VCaP (cell line): ENCODE data around the gene ARHGAP22.

ENCODE experiments used
- H3K27ac ChIP-seq: fragments of 450-650 bp; 2 replicates; pipeline ENCODE4 v1.5.1; 2017
- TF ChIP-seq, protein P1 (sequence below): fragments of 450-650 bp; conservative IDR thresholded peaks from 2 replicates; pipeline ENCODE4 v1.5.1; 2017; ENCODE audit warnings: mild to moderate bottlenecking, moderate library complexity

Gene ARHGAP22

DNA sequence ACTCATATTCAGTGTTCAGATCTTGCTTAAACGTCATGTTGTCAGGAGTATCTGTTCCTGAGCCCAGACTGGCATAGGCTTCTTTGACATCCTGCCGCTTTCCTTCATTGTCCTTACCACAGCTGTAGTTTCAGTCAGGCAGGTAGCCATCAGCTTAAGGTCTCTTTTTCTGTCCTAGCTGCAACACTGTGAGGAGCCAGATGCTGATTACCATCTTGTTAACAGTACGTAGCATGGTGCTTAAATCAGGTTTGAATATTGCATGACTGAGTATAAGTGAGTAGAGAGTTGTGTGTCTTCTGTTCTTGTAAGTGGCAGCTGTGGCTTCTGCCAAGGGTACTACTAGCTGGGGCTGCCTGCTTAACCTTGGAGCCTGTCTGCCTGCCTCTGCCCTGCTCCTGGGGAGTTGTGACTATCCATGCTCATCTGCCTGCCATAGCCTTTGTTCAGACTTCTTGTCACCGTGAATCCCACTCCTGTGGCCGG, 205.8 kb downstream of the ARHGAP22 start:
- TF ChIP-seq, protein P1, sequence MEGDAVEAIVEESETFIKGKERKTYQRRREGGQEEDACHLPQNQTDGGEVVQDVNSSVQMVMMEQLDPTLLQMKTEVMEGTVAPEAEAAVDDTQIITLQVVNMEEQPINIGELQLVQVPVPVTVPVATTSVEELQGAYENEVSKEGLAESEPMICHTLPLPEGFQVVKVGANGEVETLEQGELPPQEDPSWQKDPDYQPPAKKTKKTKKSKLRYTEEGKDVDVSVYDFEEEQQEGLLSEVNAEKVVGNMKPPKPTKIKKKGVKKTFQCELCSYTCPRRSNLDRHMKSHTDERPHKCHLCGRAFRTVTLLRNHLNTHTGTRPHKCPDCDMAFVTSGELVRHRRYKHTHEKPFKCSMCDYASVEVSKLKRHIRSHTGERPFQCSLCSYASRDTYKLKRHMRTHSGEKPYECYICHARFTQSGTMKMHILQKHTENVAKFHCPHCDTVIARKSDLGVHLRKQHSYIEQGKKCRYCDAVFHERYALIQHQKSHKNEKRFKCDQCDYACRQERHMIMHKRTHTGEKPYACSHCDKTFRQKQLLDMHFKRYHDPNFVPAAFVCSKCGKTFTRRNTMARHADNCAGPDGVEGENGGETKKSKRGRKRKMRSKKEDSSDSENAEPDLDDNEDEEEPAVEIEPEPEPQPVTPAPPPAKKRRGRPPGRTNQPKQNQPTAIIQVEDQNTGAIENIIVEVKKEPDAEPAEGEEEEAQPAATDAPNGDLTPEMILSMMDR = no peak
- no peak overlapping the region for H3K27ac ChIP-seq

DNA sequence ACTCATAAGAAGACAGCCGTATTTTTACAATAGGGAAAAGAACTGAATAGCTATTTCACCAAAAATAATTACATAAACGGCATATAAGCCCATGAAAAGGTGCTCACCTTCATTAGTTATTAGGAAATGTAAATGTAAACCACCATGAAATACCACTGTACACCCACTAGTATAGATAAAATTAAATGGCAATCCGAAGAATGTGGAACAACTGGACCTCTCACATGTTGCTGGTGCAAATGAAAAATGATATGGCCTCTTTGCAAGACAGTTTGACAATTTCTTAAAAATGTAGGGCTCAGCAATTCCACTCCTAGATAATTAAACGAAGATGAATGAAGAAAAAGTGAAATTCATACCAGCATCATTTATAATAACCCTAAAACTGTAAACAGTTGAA, 206.6 kb downstream of the ARHGAP22 start:
- TF ChIP-seq, protein P1 = no peak
- H3K27ac ChIP-seq = no peak overlapping the region
